HAP-1 (cell line): ENCODE results near the gene PTCH1.

Experiments
- DNase-seq, 2 experiments: peaks; one replicate each; pipeline ENCODE4 v3.0.0-alpha.2; 2016 to 2020; ENCODE audit warnings: low spot score in 2 of 2
- H3K27me3 ChIP-seq: fragments of 250-450 bp; sonication (Bioruptor Pico); 2 replicates; pipeline ENCODE4 v1.5.1; 2020; ENCODE audit warnings: low read depth, mild to moderate bottlenecking, moderate library complexity
- H3K36me3 ChIP-seq: fragments of 250-450 bp; sonication (Bioruptor Pico); replicated peaks from 2 replicates; pipeline ENCODE4 v1.5.1; 2020; ENCODE audit warnings: mild to moderate bottlenecking
- H3K4me1 ChIP-seq: fragments of 250-450 bp; sonication (Bioruptor Pico); 2 replicates; pipeline ENCODE4 v1.5.1; 2020; ENCODE audit warnings: mild to moderate bottlenecking
- H3K4me3 ChIP-seq: fragments of 250-450 bp; sonication (Bioruptor Pico); 2 replicates; pipeline ENCODE4 v1.5.1; 2020; ENCODE audit warnings: mild to moderate bottlenecking, moderate library complexity
- H3K9me3 ChIP-seq: fragments of 250-450 bp; sonication (Bioruptor Pico); 2 replicates; pipeline ENCODE4 v1.5.1; 2020; ENCODE audit warnings: mild to moderate bottlenecking, moderate library complexity
- in situ Hi-C: fragments of 300-500 bp; cut with MboI; formaldehyde crosslinking; loops from 3 replicates; pipeline ENCODE4 v1.14.3; 2020; ENCODE audit warnings: low sequenced_read_pairs, inconsistent platforms, mixed read lengths

PTCH1 gene

DNA sequence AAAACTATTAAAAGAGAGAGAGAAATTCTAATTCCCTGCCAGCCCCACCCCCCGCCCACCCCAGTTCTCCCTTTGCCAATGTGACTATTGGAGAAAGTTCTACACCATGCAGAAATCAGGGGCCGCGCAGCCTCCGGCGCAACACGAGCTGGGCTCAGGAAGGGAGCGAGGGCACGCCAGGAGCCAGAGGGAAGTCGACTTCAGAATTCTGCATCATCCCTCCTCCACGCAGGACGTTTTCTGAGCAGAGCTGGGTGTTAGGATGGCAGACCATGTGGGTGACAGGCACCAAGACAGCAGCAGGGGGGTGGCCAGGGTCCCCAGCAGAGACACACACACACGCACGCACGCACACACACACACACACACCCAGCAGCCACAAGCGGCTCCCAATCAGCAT, 72.6 kb downstream of the PTCH1 start:
- Histone ChIP-seq H3K9me3 (no peaks in the 10 kb centered on the region), H3K4me3 (no peak overlapping the region), H3K4me1 (no peaks in the 10 kb centered on the region), H3K36me3 (peaks cover 44% of the 10 kb centered on the region), H3K27me3 (no peaks in the 10 kb centered on the region)
- no peak for DNase-seq
- in situ Hi-C loops = no loop called here

DNA sequence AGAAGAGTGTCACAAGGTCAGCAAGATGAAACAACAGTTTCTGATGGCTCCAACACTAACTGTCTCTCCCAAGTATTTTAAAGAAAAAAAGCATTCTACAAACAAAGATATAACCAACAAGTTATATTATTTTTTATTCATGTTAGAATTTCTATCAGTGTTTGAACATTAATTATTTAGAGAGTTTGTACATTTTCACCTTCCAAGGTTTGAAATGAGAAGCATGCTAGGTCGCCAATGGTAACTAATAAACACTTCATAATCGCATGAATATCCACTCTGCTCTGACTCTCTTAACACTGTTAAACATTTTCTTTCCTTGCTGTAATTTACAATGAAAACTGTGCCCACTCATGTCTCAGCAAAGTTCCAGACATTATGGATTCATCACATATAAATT, 73.5 kb downstream of the PTCH1 start:
- Histone ChIP-seq H3K36me3 (peaks cover 36% of the 10 kb centered on the region), H3K4me3 (no peak overlapping the region), H3K27me3 (no peaks in the 10 kb centered on the region), H3K4me1 (no peaks in the 10 kb centered on the region), H3K9me3 (no peaks in the 10 kb centered on the region)
- in situ Hi-C loops = no loop called here
- DNase-seq = no peak

DNA sequence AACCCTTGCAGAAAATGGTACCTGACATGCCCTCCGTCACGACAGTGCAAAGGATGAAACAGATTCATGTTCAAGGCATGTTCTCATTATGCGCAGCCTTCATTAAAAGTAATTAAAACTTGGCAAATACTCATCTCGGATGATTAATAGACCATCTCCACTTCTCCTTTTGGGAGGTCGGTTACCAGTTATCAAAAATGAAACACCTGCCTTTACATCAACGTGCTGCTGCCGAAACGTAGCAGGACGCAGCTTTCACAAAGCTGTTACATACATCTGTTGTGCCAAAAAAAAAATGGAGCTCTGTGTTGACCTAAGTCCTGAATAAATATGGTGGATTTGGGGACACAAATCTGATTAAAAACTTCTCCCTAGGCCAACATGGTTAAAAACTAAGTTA, 75.7 kb downstream of the PTCH1 start:
- no peaks in the 10 kb centered on the region for H3K4me1 ChIP-seq
- H3K9me3 ChIP-seq = no peaks in the 10 kb centered on the region
- in situ Hi-C loops = no loop called here
- no peak overlapping the region for H3K4me3 ChIP-seq
- no peak for DNase-seq
- H3K36me3 ChIP-seq = peaks cover 16% of the 10 kb centered on the region
- no peaks in the 10 kb centered on the region for H3K27me3 ChIP-seq

DNA sequence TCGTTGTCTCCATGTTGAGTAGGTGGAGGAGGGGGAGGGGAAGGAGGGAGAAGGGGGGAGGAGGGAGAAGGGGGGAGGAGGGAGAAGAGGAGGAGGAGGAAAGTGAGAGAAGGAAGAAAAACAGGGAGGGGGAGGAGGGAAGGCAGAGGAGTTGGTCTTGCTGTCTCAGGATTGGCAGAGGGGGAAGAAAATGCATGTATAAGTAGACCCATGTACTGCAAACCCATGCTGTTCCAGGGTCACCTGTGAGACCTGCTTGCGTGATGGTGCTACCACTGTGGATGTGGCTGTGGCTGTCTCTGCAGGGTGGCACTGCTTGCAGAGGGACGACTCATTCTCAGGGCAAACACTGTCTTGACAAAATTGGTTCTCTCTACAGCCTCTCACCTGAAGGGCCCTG, 76.3 kb downstream of the PTCH1 start:
- H3K27me3 ChIP-seq = no peaks in the 10 kb centered on the region
- in situ Hi-C loops = no loop called here

DNA sequence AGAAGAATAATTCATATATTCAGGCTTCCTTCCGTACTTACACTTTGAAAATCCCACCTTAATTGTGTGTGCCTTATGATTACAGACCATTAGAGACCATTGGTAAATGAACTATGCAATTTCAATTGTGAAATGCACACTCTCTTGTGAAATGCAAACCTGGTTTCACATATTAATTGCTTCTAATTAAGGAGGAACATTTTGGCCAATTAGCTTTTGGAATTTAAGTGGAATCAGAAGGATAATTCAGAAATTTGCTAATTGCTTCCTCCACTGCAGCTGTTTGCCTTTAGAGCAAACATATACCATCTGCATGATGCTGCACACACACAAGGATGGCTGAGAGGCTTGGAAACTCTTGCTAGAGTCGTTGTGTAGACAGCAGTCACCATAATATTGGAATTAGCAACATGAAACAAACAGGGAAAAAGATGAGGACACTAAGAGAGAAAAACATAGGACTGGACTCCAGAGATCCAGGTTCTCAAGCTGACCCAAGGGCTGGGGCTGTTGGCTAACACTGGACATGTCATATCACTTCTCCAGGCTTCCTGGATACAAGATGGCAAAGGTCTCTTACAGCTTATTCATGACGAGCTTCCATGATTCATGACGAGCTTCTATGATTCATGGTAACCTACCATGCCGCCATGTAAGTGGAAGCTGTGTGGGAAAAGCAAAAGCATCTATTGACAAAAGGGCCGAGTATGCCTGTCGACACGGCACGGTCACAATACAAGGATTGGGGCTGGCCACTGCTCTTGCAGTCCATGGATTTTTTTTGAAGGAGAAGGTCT, 78.0 kb downstream of the PTCH1 start:
- Histone ChIP-seq H3K9me3 (no peaks in the 10 kb centered on the region), H3K27me3 (no peaks in the 10 kb centered on the region), H3K4me3 (no peak overlapping the region), H3K36me3 (no peaks in the 10 kb centered on the region), H3K4me1 (no peaks in the 10 kb centered on the region)
- no peak for DNase-seq
- in situ Hi-C loops = no loop called here

More for the DNA sequence above, 76.3 kb downstream of the PTCH1 start:
- no peaks in the 10 kb centered on the region for H3K4me1 ChIP-seq
- peaks cover 10% of the 10 kb centered on the region for H3K36me3 ChIP-seq
- H3K4me3 ChIP-seq = no peak overlapping the region
- no peaks in the 10 kb centered on the region for H3K9me3 ChIP-seq
- DNase-seq = no peak

DNA sequence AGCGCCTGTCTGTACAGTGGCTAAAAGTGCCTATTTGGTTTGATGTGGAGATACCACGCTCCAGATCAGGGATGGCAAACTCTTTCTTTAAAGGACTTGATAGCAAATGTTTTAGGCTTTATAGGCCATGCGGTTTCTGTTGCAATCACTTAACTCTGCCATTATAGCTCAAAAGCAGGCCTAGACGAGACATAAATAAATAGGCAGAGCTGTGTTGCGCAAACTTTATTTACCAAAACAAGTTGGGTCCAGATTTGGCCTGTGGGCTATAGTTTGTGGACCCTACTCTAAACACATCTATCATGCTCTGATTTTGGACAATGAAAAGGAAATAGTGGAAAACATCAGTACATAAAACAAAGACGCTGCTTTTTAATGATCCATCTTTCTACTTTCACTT, 79.2 kb downstream of the PTCH1 start:
- Histone ChIP-seq H3K4me3 (no peak overlapping the region), H3K36me3 (no peaks in the 10 kb centered on the region), H3K4me1 (no peaks in the 10 kb centered on the region), H3K9me3 (no peaks in the 10 kb centered on the region), H3K27me3 (no peaks in the 10 kb centered on the region)
- no peak for DNase-seq
- in situ Hi-C loops = no loop called here

DNA sequence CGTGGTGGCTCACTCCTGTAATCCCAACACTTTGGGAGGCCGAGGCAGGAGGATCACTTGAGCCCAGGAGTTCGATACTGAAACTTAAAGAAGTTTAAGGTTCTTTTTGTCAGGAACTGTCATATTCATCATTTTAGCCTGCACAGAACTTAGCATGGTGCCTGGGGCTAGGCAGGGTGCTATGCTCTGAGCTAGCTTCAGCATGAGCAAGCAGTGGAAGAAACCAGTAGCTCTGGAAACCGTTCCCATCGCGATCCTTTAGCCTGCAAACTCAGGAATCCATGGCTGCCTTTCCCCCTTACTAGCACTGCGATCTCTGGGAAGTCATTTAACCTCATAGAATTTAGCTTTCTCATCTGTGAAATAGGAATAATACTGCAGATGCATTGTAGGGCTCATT, 80.4 kb downstream of the PTCH1 start:
- in situ Hi-C loops = no loop called here
- no peak for DNase-seq
- H3K4me1 ChIP-seq = no peaks in the 10 kb centered on the region

DNA sequence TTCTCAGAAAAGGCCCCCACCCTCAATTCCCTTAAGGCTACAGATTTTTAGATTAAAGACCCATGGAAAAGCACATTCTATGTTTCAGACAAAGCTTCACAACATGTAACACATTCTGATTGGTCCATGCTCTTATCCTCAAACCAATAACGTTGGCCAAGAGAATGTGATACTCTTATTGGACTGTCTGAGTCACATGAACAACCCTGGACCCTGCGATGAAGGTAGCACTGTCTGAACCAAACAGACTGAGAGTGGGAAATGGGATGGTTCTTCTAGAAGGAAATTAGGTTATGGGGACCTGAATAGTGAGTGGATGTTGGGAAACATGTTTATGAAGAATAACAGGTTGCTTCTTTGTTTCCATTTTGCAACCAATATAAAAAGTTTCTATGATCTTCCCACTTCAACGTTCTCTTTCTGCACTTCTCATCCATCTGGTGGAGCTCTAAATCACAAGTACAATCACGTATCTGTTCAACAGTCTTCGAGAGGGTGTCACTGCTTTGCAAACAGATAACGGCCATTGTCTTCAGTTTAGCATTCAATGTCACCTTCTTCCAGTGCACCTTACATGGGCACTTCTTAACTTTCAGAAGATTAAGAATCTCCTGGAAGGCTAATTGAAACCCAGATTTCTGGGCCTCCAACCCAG, 81.6 kb downstream of the PTCH1 start:
- no peak overlapping the region for H3K4me3 ChIP-seq
- H3K4me1 ChIP-seq = no peaks in the 10 kb centered on the region
- no peaks in the 10 kb centered on the region for H3K36me3 ChIP-seq
- DNase-seq = no peak
- H3K27me3 ChIP-seq = no peaks in the 10 kb centered on the region
- in situ Hi-C loops = no loop called here
- H3K9me3 ChIP-seq = peaks cover 4% of the 10 kb centered on the region; the same call in 1 of the 2 replicates

More for the DNA sequence above, 80.4 kb downstream of the PTCH1 start:
- Histone ChIP-seq H3K36me3 (no peaks in the 10 kb centered on the region), H3K27me3 (no peaks in the 10 kb centered on the region), H3K4me3 (no peak overlapping the region), H3K9me3 (no peaks in the 10 kb centered on the region)

DNA sequence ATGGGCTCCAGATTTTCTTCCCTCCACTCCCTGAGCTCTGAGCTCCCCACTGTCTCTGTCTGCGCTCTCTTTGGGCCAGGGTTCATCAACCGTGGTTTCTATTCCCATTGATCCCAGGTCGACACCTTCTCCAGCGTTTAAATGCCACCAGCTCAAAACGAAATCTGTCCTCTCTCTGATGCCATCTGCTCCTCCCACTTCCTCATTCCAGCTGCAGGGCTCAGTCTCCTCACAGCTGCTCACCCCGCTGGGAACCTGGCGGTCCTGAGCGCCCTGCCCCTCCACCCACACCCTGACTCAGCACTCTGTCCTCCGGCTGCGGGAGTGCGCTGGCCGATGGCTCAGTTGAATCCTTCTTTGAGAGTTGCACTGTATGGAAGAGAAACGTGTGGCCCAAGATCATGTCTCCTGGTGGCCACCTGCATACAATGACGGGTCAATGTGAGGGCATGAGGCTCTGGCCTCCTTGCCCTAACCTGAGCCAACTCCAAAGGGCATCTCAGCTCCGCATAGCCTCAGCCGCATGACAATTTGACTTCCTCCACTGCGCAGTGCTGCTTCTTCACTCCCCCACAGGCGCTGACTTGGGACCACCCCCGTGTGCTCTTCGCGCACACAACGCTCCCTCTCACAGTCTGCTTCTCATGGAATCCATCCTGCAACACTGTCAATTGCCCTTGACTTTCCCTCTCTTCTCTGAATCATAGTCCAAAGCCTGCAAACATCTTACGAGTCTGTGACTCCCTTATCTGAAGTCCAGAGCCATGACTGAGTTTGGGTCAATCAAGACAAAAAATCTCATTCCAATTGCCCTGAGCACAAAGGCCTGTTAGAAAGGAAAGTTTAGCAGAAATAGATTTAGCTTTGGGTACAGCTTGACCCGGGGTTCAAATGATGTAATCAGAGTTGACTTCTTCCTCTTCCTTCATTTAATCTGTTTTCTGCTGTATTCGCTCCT, 82.4 kb downstream of the PTCH1 start:
- in situ Hi-C loops = no loop called here
- no peaks in the 10 kb centered on the region for H3K27me3 ChIP-seq
- no peaks in the 10 kb centered on the region for H3K36me3 ChIP-seq
- peaks cover 6% of the 10 kb centered on the region; the same call in 1 of the 2 replicates for H3K9me3 ChIP-seq
- no peak overlapping the region for H3K4me3 ChIP-seq
- no peaks in the 10 kb centered on the region for H3K4me1 ChIP-seq
- DNase-seq = no peak

DNA sequence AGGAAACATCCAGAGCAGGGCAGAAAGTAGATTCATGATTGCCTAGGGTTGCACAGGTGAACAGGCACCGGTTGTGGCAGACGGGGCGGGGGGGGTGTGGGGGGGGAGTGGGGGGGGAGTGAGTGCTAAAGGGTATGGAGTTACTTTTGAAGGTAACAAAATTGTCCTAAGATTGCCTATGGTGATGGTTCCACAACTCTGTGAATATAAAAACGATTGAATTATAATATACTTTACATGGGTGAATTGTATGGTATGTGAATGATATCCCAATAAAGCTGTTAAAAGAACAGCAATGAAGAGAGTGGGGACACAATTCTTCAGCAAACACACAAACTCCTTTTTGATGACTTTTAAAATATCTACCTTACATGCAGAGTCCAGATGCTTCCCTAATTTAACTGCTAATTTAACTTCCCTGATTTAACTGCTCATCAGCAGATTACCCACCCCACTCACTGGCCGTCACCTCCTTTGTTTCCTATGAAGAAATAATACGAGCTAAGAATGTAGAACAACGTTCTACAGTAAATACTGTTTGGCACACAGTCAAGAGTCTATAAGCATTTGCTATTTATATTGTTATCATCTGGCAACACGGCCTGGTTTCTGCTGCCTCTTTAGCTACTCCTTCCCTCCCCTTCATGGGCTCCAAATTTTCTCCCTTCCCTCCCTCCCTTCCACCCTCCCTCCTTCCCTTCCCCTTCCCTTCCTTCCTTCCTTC, 83.5 kb downstream of the PTCH1 start:
- in situ Hi-C loops = no loop called here
- Histone ChIP-seq H3K27me3 (no peaks in the 10 kb centered on the region), H3K9me3 (peaks cover 6% of the 10 kb centered on the region; the same call in 1 of the 2 replicates), H3K4me1 (no peaks in the 10 kb centered on the region), H3K4me3 (no peak overlapping the region), H3K36me3 (no peaks in the 10 kb centered on the region)
- DNase-seq = no peak

DNA sequence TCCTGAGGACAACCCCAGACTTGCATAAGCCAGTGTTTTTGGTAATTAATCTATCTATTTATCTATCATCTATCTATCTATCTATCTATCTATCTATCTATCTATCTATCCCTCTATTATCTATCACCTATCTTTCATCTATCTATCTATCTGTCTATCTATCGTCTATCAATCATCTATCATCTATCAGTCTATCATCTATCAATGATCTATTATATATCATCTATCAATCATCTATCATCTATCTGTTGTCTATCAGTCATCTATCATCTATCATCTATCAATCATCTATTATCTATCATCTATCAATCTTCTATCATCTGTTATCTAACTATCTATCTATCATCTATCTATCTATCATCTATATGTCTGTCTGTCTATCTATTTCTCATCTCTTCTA, 85.5 kb downstream of the PTCH1 start:
- H3K36me3 ChIP-seq = no peaks in the 10 kb centered on the region
- no peak overlapping the region for H3K4me3 ChIP-seq
- in situ Hi-C loops = no loop called here
- DNase-seq = no peak
- H3K27me3 ChIP-seq = no peaks in the 10 kb centered on the region
- peaks cover 6% of the 10 kb centered on the region for H3K4me1 ChIP-seq
- peaks cover 6% of the 10 kb centered on the region; the same call in 1 of the 2 replicates for H3K9me3 ChIP-seq

DNA sequence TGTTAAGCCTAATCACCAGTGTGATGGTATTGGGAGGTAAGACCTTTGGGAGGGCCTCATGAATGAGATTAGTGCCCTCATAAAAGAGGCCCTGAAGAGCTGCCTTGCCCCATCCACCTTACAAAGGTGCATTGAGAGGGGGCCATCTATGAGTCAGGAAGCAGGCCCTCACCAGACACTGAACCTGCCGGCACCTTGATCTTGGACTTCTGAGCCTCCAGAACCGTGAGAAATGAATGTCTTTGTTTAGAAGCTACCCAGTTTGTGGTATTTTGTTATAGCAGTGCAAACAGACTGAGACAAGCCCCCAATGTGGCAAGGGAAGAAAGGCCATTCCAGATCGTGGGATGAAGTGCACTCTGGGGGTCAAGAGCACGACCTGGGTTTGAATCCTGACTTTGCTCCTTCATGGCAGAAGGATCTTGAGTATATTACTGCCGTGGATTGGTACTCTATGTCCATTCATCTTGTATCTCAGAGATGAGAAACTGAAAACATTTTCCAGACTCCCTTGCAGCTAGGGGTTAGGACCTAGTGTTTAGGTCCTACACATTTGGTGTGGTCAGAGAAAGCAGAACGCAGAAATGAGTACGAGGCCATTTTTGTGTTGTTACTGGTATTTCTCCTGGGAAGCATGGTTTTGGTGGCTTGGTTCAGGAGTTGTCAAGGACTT, 86.7 kb downstream of the PTCH1 start:
- H3K4me3 ChIP-seq = no peak overlapping the region
- peaks cover 6% of the 10 kb centered on the region; the same call in 1 of the 2 replicates for H3K9me3 ChIP-seq
- H3K36me3 ChIP-seq = no peaks in the 10 kb centered on the region
- H3K27me3 ChIP-seq = no peaks in the 10 kb centered on the region
- DNase-seq = no peak
- peaks cover 6% of the 10 kb centered on the region for H3K4me1 ChIP-seq
- in situ Hi-C loops = no loop called here

DNA sequence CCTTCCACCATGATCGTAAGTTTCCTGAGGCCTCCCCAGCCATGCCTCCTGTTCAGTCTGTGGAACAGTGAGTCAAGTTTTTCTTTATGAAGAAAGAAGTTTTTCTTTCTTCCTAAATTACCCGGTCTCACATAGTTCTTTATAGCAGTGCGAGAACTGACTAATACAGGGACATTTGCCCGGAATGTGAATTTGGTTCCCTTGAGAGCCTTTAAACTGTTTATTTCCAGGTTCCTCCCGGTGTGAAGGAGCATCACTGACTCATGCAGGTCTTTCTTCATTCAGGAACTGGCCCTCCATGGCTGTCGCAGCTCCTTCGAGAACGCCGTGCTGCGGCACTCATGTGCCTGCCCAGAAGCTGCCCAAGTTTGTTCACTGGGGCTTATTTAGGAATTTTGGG, 87.7 kb downstream of the PTCH1 start:
- no peak for DNase-seq
- no peak overlapping the region for H3K4me3 ChIP-seq
- peaks cover 6% of the 10 kb centered on the region for H3K4me1 ChIP-seq
- no peaks in the 10 kb centered on the region for H3K36me3 ChIP-seq
- H3K9me3 ChIP-seq = peaks cover 6% of the 10 kb centered on the region; the same call in 1 of the 2 replicates
- in situ Hi-C loops = no loop called here
- H3K27me3 ChIP-seq = no peaks in the 10 kb centered on the region
